ENCODE data around the gene CCDC27. TPM values are rescaled to one million over a fixed set of nuclear protein-coding genes. Genes with fewer than 3 reads are reported as not detected.

The CCDC27 gene
- total RNA-seq, 4 donors from 2014 or later, result 0.13 TPM; not detected in 3

GRCh38 chr1:3771108-3772026 is 19.1 kb downstream of the CCDC27 start:
- Histone ChIP-seq H3K36me3 (no peaks in the 10 kb centered on the region), H3K4me1 (peaks cover 34 to 49% of the 10 kb centered on the region in 2 donors), H3K27ac (no peak overlapping the region), H3K4me3 (replicated peaks in 1 of 3) (peak overlapping the region in 1 of 3 donors; percentile 65), H3K27me3 (no peaks in the 10 kb centered on the region), H3K9me3 (no peaks in the 10 kb centered on the region)
- no peak for DNase-seq
- no peak for TF ChIP-seq CTCF (IDR thresholded peaks at IDR 0.05)
- no peak for TF ChIP-seq POLR2A (IDR thresholded peaks at IDR 0.05)
- intact Hi-C loops (cut with DNase I), result no loop called here
- WGBS, 2 donors, result 45 to 67% methylated on average over 7 to 26 of the region's 32 CpGs

- H3K4me1 ChIP-seq, result peaks cover 42 to 57% of the 10 kb centered on the region in 2 donors
- 0% methylated on average over 6 to 10 of the region's 61 CpGs for WGBS, 2 donors
- peak overlapping the region in 1 of 3 donors; percentile 64 for H3K27ac ChIP-seq
- H3K4me3 ChIP-seq (replicated peaks in 1 of 3), result peak overlapping the region in 2 of 3 donors; percentile 49 to 65
- no peaks in the 10 kb centered on the region for H3K27me3 ChIP-seq
- H3K9me3 ChIP-seq, result no peaks in the 10 kb centered on the region
- peak; percentile 95 to 96 for DNase-seq
- no peak for TF ChIP-seq CTCF (IDR thresholded peaks at IDR 0.05)
- TF ChIP-seq POLR2A (IDR thresholded peaks at IDR 0.05), result peak in 1 of 2 donors; percentile 19
- intact Hi-C loops (cut with DNase I), result no loop called here
- no peaks in the 10 kb centered on the region for H3K36me3 ChIP-seq
Measured at GRCh38 chr1:3772027-3772714, 19.9 kb downstream of the CCDC27 start.

DNA sequence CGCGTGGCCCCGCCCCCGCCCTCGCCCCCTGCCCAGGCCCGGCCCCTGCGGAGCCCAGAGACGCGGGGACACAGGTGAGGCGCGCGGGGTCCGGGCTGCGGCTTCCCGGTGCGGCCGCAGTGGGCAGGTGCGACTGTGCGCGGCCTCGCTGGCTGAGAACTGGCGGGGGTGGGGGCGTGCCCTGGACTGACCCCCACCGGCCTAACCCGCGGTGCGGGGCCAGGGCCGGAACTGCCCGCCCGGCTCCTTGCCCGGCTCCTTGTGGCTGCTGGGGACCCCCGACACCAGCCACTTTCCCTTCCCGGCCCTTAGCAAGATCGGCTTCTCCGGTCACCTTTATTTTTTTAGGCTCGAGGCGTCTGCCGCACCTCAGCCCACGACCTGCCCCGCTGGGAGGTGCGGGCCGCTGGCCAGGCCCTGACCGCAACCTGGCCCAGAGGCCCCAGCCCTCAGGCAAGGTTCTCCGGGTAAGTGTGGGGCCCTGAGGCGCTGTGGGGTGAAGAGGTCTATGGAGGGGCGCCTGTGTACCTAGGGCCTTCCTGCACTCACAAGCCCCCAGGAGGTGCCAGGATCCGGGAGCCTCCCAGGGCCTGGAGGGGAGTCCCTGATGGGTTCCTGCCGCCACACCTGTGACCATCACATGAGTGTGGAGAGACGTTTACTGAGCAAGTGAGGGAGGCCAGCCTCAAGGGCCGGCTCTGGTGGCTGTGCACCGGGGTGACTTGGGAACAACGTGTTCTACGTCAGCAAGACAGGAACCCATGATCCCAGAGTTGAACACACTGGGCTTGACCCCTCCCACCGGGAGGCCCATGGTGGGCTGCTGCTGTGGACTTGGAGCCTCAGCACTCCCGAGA is 20.7 kb downstream of the CCDC27 start, which contains the start of gene SMIM1:
Gene SMIM1, plus strand, starts transcription at position 35 of the 857 bp plus-strand sequence. CDS start 2,625 bp downstream, outside the sequence.
- H3K36me3 ChIP-seq, result no peaks in the 10 kb centered on the region
- no peak for TF ChIP-seq POLR2A (IDR thresholded peaks at IDR 0.05)
- no peak for TF ChIP-seq CTCF (IDR thresholded peaks at IDR 0.05)
- H3K4me3 ChIP-seq (replicated peaks in 1 of 3), result peak within 1 kb of the TSS in 2 of 3 donors; percentile 49 to 65
- no peaks in the 10 kb centered on the region for H3K27me3 ChIP-seq
- DNase-seq, result peak; percentile 60 to 64
- no peaks in the 10 kb centered on the region for H3K9me3 ChIP-seq
- 9 to 10% methylated on average over 21 to 23 of the region's 55 CpGs for WGBS, 2 donors
- peak within 1 kb of the TSS; percentile 45 to 69 (median 64) for H3K27ac ChIP-seq
- intact Hi-C loops (cut with DNase I), result no loop called here
- peaks cover 46 to 60% of the 10 kb centered on the region in 2 donors for H3K4me1 ChIP-seq

DNA sequence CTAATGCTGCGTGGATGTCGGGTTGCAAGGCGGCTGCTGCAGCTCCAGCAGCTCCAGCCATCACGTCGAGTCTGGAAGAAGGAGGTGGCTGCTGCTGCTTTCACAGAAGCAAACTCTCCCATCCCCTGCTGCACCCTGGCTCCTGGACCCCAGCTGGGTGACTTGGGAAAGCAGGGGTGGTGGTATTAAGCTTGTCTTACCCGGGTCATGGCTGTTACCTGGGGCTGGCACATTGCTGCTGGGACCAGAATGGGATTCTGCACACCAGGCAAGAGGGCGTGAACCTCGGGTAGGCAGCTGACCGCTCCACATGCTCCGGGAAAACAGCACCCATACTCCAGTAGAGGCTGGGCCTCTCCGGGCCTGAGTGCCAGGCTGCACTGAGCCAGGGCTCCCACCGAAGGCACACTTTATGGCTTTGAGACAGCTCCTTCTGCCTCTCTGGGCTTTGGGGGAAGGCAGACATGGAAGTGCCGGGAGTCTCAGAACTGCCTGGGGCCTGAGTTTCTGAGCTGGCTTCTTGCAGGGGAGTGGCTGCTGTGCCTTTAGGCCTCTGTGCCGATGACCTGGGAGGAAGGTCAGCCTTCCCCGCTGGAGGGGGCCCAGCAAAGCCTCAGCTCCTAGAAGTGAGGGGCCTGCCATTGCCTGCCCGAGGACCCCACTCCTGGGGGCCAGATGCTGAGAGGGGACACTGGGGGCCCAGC is 21.5 kb downstream of the CCDC27 start:
- H3K36me3 ChIP-seq, result no peaks in the 10 kb centered on the region
- peaks cover 46 to 60% of the 10 kb centered on the region in 2 donors for H3K4me1 ChIP-seq
- H3K27me3 ChIP-seq, result no peaks in the 10 kb centered on the region
- H3K27ac ChIP-seq, result peak overlapping the region in 2 of 3 donors; percentile 45 to 64
- TF ChIP-seq POLR2A (IDR thresholded peaks at IDR 0.05), result no peak
- TF ChIP-seq CTCF (IDR thresholded peaks at IDR 0.05), result no peak
- 67 to 89% methylated on average over 11 of the region's 16 CpGs for WGBS, 2 donors
- H3K9me3 ChIP-seq, result no peaks in the 10 kb centered on the region
- intact Hi-C loops (cut with DNase I), result no loop called here
- DNase-seq, result no peak
- H3K4me3 ChIP-seq (replicated peaks in 1 of 3), result no peak overlapping the region
